Kidney epithelial cell (primary cell): Measurements from ENCODE around the gene STXBP2. TPM values are rescaled to one million over a fixed set of nuclear protein-coding genes. Genes with fewer than 3 reads are reported as not detected.

Source experiments
- DNase-seq: peaks from one replicate; pipeline ENCODE4 v3.0.0-alpha.2; 2010; ENCODE audit warnings: low read depth
- H3K27me3 ChIP-seq: 2 replicates; pipeline ENCODE4 v1.6.0; 2011; ENCODE audit warnings: low read length; ENCODE audit not compliant: control insufficient read depth, insufficient read depth
- H3K36me3 ChIP-seq: 2 replicates; pipeline ENCODE4 v1.5.1; 2011; ENCODE audit warnings: low read length; ENCODE audit not compliant: control insufficient read depth, insufficient read depth
- H3K4me3 ChIP-seq: 2 replicates; pipeline ENCODE4 v1.5.1; 2011; ENCODE audit warnings: low read depth, mild to moderate bottlenecking, control low read depth, low read length
- total RNA-seq: library from RNA; depleted of rRNA; stranded (reverse); fragments of >200 nt; gene quantifications from 2 replicates; pipeline ENCODE4 v1.2.3, GENCODE V29; 2015
- TF ChIP-seq, protein P1 (sequence below): IDR thresholded peaks from 2 replicates; pipeline ENCODE4 v1.5.1; 2011; ENCODE audit warnings: mild to moderate bottlenecking, moderate library complexity, low read length, control low read depth, inconsistent platforms; ENCODE audit not compliant: insufficient read depth, poor library complexity, severe bottlenecking

The STXBP2 gene
- total RNA-seq, 1 donor from 2014 or later, result 65.7 TPM

DNA sequence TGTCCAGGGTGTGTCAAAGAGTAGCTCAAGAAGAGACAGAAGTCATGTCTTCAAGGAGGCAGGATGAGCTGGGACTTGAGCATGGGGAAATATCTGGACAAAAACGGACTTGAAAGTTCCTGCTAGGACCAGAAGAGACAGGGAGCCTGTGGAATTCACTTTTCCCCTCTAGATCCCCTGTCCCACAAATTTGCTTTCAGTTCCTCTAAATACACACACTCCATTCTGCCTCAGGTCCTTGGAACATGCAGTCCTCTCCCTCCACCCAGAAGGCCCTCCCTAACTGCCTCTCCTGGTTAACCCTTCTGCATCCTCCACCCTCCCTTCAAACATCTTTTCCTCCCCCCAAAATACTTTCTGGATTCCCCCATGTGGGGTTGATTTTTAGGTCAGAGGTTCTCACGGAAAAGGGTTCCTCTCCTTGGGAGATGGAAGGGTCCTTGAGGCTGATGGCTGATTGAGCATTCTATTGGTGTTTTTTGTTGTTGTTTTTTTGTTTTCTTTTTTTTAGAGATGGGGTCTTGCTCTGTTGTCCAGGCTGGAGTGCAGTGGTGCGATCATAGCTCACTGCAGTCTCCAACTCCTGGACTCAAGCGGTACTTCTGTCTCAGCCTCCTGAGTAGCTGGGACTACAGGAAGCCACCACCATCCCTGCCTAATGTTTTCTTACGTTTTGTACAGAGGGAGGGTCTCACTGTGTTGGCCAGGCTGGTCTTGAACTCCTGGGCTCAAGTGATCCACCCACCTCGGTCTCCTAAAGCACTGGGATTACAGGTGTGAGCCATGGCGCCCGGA lies 25.0 kb downstream of the STXBP2 start:
- TF ChIP-seq, protein P1, sequence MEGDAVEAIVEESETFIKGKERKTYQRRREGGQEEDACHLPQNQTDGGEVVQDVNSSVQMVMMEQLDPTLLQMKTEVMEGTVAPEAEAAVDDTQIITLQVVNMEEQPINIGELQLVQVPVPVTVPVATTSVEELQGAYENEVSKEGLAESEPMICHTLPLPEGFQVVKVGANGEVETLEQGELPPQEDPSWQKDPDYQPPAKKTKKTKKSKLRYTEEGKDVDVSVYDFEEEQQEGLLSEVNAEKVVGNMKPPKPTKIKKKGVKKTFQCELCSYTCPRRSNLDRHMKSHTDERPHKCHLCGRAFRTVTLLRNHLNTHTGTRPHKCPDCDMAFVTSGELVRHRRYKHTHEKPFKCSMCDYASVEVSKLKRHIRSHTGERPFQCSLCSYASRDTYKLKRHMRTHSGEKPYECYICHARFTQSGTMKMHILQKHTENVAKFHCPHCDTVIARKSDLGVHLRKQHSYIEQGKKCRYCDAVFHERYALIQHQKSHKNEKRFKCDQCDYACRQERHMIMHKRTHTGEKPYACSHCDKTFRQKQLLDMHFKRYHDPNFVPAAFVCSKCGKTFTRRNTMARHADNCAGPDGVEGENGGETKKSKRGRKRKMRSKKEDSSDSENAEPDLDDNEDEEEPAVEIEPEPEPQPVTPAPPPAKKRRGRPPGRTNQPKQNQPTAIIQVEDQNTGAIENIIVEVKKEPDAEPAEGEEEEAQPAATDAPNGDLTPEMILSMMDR, result no peak
- H3K36me3 ChIP-seq, result no peaks in the 10 kb centered on the region
- H3K4me3 ChIP-seq, result no peak overlapping the region
- DNase-seq, result no peak
- H3K27me3 ChIP-seq, result peaks cover 2% of the 10 kb centered on the region

DNA sequence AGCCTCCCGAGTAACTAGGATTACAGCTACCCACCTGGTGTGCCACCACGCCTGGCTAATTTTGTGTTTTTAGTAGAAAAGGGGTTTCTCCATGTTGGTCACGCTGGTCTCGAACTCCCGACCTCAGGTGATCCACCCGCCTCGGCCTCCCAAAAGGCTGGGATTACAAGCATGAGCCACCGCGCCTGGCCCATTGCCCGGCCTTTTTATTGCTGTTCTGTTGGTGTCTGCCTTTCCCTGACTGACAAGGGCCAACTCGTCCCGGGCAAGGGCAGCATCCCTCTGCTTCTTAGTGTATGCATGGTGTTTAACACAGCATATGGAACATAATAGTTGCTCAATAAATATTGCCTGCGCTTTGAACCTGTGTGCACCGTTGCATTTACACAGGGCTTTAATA lies 25.7 kb downstream of the STXBP2 start:
- DNase-seq, result no peak
- Histone ChIP-seq H3K27me3 (peaks cover 2% of the 10 kb centered on the region), H3K4me3 (no peak overlapping the region), H3K36me3 (no peaks in the 10 kb centered on the region)
- TF ChIP-seq, protein P1, result no peak

DNA sequence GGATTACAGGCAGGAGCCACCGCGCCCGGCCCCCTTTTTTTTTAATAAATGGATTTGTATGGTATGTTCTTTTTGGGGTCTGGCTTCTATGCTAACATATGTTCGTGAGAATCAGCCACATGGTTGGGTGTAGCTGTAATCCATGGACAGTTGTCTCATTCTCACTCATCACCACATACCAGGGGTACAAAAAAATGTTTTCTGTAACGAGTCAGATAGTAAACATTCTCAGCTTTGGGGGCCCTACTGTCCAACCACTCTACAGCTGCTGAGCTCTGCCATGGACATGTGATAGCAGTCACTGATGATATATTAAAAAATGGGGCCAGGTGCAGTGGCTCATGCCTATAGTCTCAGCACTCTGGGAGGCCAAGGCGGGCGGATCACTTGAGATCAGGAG lies 26.8 kb downstream of the STXBP2 start:
- H3K27me3 ChIP-seq, result no peaks in the 10 kb centered on the region
- no peaks in the 10 kb centered on the region for H3K36me3 ChIP-seq
- no peak overlapping the region for H3K4me3 ChIP-seq
- TF ChIP-seq, protein P1, result no peak
- no peak for DNase-seq

DNA sequence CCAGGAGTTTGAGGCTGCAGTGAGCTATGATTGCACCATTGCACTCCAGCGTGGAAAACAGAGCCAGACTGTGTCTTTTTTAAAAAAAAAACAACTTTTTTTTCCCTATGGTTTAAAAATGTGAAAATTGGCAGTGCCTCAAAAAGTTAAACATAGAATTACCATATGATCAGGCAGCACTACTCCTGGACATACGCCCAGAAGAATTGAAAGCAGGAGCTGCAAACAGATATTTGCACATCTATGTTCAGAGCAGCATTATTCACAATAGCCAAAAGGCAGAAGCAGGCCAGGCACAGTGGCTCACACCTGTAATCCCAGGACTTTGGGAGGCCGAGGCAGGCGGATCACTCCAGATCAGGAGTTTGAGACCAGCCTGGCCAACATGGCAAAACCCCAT lies 28.2 kb downstream of the STXBP2 start:
- no peak overlapping the region for H3K4me3 ChIP-seq
- H3K27me3 ChIP-seq, result peaks cover 5% of the 10 kb centered on the region
- TF ChIP-seq, protein P1, result no peak
- DNase-seq, result no peak
- no peaks in the 10 kb centered on the region for H3K36me3 ChIP-seq

DNA sequence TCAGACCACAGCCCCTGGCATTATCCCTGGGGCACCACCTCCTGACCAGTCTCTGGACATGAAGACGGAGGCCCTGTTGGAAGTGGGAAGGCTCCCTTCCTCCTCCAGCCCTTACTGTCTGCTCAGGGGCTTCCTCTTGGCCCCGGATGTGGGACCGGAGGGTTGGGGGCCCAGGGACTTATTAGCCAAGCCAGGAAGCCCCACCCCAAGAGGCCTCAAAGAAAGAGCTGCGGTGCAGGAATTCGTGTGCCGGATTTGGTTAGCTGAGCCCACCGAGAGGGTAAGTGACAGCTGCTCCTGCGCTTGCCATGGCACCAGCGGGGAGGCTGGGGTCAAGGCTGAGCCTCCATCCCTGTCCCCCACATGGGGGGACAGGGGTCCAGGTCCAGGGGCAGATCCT lies 31.9 kb downstream of the STXBP2 start, which contains the start of gene RETN:
Gene RETN, plus strand, starts transcription at position 208 of the 400 bp plus-strand sequence. CDS start 278 bp downstream, outside the sequence.
- no peak for DNase-seq
- H3K36me3 ChIP-seq, result no peaks in the 10 kb centered on the region
- peaks cover 24% of the 10 kb centered on the region for H3K27me3 ChIP-seq
- no peak within 1 kb of the TSS for H3K4me3 ChIP-seq
- TF ChIP-seq, protein P1, result no peak

DNA sequence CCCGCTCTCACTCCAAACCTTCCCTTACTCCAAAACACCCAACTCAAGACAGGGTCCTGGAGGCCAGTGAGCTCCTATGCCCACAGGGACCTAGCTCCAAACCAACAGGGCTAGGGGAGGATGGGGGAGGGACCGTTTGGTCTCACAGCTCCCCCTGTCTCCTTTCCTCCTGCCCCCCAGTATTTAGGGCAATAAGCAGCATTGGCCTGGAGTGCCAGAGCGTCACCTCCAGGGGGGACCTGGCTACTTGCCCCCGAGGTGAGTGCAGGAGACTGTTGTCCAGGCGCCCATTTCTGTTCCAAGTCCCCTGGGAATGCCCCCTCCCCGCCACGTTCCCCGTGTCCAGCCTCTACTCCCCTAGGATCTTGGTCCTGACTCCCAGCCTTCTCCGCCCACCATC lies 32.7 kb downstream of the STXBP2 start:
- TF ChIP-seq, protein P1, result no peak
- no peak overlapping the region for H3K4me3 ChIP-seq

More for the DNA sequence above, 32.7 kb downstream of the STXBP2 start:
- Histone ChIP-seq H3K36me3 (no peaks in the 10 kb centered on the region), H3K27me3 (peaks cover 26% of the 10 kb centered on the region)
- no peak for DNase-seq
